ENCODE measurements around the gene DNAJC27.

DNA sequence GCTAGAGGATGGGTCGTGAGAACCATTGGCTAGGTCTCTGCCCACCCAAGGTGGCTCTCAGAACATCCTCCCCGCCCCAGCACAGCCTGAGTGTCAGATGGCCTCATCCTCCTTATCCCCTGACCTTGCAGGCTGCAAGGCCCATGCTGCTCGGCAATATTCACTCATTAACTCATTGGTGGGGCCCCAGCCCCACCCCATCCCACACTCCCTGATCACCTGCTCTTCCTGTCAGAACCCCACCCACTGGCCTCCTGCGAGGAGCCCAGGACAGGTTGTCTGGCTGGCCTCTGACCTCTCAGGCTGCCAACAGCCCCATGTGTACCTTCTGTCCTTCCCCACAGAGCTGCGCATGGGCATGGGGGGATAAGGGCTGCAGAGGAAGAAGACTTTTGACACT is 57.0 kb downstream of the DNAJC27 start:
- TF ChIP-seq, protein P1, sequence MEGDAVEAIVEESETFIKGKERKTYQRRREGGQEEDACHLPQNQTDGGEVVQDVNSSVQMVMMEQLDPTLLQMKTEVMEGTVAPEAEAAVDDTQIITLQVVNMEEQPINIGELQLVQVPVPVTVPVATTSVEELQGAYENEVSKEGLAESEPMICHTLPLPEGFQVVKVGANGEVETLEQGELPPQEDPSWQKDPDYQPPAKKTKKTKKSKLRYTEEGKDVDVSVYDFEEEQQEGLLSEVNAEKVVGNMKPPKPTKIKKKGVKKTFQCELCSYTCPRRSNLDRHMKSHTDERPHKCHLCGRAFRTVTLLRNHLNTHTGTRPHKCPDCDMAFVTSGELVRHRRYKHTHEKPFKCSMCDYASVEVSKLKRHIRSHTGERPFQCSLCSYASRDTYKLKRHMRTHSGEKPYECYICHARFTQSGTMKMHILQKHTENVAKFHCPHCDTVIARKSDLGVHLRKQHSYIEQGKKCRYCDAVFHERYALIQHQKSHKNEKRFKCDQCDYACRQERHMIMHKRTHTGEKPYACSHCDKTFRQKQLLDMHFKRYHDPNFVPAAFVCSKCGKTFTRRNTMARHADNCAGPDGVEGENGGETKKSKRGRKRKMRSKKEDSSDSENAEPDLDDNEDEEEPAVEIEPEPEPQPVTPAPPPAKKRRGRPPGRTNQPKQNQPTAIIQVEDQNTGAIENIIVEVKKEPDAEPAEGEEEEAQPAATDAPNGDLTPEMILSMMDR (IDR thresholded peaks at IDR 0.05; ENCODE audit: poor library complexity), result no peak
- no peak for TF ChIP-seq EZH2 (IDR thresholded peaks at IDR 0.05; ENCODE audit: borderline replicate concordance)
- TF ChIP-seq EZH2phosphoT487 (IDR thresholded peaks at IDR 0.05; ENCODE audit: low read depth, severe bottlenecking, unreplicated experiment), result no peak
